Measurements from ENCODE around the gene SERP2.

SERP2 gene

GRCh38 chr13:44333950-44334655, 39.5 kb upstream of the SERP2 start:
- POLR2A ChIA-PET: no interaction called here
- no peak for DNase-seq (ENCODE audit: extremely low spot score)
- CTCF ChIA-PET: interaction anchor here (1.0 to 1.7 kb wide), 4 partner anchors 9 to 21 kb away, joined by 3 to 6 read pairs (median 4); no protein-coding TSS in a partner anchor

GRCh38 chr13:44334751-44335150, 38.9 kb upstream of the SERP2 start:
- no peak for DNase-seq (ENCODE audit: extremely low spot score)
- no peak for TF ChIP-seq CTCF (IDR thresholded peaks at IDR 0.05; ENCODE audit: control extremely low read depth, extremely low read depth, low read depth, missing control alignments)
- ChIA-PET CTCF (interaction anchor here (1.0 to 1.7 kb wide), 4 partner anchors 8 to 20 kb away, joined by 3 to 6 read pairs (median 4); no protein-coding TSS in a partner anchor), POLR2A (no interaction called here)

More at GRCh38 chr13:44333950-44334655, 39.5 kb upstream of the SERP2 start:
- no peak for TF ChIP-seq CTCF (IDR thresholded peaks at IDR 0.05; ENCODE audit: control extremely low read depth, extremely low read depth, low read depth, missing control alignments)

GRCh38 chr13:44336934-44337333, 36.7 kb upstream of the SERP2 start:
- no peak for DNase-seq (ENCODE audit: extremely low spot score)
- CTCF ChIA-PET: no interaction called here
- POLR2A ChIA-PET: no interaction called here
- TF ChIP-seq CTCF (IDR thresholded peaks at IDR 0.05; ENCODE audit: control extremely low read depth, extremely low read depth, low read depth, missing control alignments): no peak

- CTCF ChIA-PET: no interaction called here
- no peak for DNase-seq (ENCODE audit: extremely low spot score)
- no peak for TF ChIP-seq CTCF (IDR thresholded peaks at IDR 0.05; ENCODE audit: control extremely low read depth, extremely low read depth, low read depth, missing control alignments)
- POLR2A ChIA-PET: no interaction called here
These were observed 36.0 kb upstream of the SERP2 start for GRCh38 chr13:44337581-44337980.

GRCh38 chr13:44340508-44340907, 33.1 kb upstream of the SERP2 start:
- ChIA-PET CTCF (no interaction called here), POLR2A (no interaction called here)
- no peak for TF ChIP-seq CTCF (IDR thresholded peaks at IDR 0.05; ENCODE audit: control extremely low read depth, extremely low read depth, low read depth, missing control alignments)
- DNase-seq (ENCODE audit: extremely low spot score): no peak

GRCh38 chr13:44342741-44343140, 30.9 kb upstream of the SERP2 start:
- TF ChIP-seq CTCF (IDR thresholded peaks at IDR 0.05; ENCODE audit: control extremely low read depth, extremely low read depth, low read depth, missing control alignments): no peak
- ChIA-PET CTCF (interaction anchor here (1.0 to 1.2 kb wide), 2 partner anchors 9 to 25 kb away, joined by 3 to 4 read pairs; no protein-coding TSS in a partner anchor), POLR2A (no interaction called here)
- no peak for DNase-seq (ENCODE audit: extremely low spot score)

All from GM10248 (cell line).